HUDEP-2 (cell line): ENCODE measurements around the gene TECRL.
A peak's percentile ranks its signal among the peaks of the same experiment; 100 is the strongest.

Experiments
- DNase-seq, 76 experiments: peaks; one replicate each; lab custom pipeline; 2025; ENCODE audit not compliant: unreplicated experiment in 76 of 76; lab: John Stamatoyannopoulos, UW

The TECRL gene

DNA sequence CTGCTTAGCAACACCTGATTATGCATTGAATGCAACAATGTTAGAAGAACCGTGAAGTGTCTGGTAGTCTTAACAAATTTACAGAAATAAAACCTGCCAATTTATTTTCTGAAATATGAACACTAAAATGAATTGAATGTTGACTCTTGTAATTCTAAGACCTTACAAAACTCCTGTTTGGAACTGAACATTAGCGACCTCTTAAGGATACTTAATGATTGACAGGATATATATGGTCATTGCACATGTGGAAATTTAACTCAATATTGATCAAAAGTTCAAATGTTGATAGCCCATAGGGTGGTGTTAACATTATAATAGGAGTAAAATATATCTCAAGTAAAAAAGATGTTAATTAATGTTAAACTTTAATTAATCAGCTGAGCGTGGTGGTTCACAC lies 79.1 kb downstream of the TECRL start:
- no peak for DNase-seq

GRCh38 chr4:64327237-64327636 lies 82.0 kb downstream of the TECRL start:
- no peak for DNase-seq

- no peak for DNase-seq
Measured at GRCh38 chr4:64326507-64326906, 82.7 kb downstream of the TECRL start.

DNA sequence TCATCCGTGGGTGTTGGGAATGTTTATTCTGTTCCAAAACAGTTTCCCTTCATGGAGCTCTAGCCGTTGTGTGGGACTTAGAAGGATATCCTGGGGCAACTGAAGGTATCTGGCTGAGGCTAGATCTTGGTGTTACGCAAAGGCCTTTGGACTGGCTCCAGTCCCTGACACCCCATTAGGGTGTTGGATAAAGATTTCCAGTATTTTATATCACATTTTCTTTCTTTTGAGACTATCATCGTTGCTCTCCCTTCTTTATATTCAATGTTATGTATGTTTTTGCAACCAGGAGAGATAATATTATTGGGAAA lies 103.0 kb downstream of the TECRL start:
- no peak for DNase-seq

GRCh38 chr4:64305565-64306254 lies 103.5 kb downstream of the TECRL start:
- no peak for DNase-seq

GRCh38 chr4:64272432-64272831 lies 136.8 kb downstream of the TECRL start:
- no peak for DNase-seq

DNA sequence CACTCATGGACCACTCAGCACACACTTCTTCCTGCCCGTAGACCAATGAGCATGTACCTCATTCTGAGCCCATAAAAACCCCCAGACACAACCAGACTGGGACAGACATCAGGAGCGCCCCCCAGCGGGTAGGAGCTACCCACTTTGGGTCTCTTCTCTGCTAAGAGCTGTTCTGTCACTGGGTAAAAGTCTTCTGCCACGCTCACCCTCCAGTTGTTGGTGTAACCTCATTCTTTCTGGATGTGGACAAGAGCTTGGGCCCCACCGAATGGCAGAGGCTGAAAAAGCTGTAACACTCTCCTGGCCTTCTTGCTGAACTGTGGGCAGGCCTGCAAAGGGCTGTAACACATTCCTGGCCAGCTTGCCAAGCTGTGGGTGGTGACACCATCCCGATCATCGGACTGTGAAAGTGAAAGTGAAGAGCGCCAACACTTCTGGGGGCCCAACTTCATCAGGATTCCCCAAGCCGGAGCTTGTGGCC lies 137.6 kb downstream of the TECRL start:
- peak in 14 of 76 experiments; percentile 2 to 69 (median 38) for DNase-seq

DNA sequence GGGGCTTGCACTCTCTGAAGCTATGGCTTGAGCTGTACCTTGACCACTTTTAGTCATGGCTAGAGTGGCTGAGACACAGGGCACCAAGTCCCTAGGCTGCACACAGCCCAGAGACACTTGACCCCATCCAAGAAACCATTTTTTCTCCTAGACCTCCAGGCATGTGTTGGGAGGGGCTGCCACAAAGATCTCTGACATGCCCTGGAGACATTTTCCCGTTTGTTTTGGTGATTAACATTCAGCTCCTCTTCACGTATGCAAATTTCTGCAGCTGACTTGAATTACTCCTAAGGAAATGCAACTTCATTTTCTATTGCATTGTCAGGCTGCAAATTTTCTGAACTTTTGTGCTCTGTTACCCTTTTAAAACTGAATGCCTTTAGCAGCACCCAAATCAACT lies 142.6 kb downstream of the TECRL start:
- no peak for DNase-seq

DNA sequence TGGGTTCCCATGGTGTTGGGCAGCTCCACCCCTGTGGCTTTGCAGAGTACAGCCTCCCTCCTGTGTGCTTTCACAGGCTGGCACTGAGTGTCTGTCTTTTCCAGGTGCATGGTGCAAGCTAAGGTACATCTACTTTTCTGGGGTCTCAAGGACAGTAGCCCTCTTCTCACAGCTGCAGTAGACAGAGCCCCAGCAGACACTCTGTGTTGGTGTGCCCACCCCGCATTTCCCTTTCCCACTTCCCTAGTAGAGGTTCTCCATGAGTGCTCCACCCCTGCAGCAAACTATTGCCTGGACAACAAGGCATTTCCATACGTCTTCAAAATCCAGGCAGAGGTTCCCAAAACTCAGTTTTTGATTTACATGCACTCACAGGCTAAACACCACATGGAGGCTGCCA lies 143.0 kb downstream of the TECRL start:
- no peak for DNase-seq

DNA sequence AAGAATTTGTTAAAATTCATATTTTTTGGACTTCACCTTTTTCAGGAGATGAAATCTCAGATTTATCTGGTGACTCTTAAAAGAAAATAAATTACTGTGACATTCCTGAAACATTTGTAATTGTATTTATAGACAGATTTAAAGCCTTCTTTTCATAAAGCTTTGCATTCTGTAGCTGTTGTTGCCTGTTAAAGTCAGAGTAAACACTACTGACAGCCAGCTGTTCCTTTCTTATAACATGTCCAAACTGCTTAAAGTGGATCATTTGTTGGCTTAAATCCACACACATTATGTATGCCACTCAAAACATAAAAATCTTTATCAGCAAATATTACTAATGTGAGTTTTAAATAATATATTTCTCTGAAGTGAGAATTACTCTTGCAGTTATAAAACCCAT lies 157.5 kb downstream of the TECRL start:
- DNase-seq = no peak

DNA sequence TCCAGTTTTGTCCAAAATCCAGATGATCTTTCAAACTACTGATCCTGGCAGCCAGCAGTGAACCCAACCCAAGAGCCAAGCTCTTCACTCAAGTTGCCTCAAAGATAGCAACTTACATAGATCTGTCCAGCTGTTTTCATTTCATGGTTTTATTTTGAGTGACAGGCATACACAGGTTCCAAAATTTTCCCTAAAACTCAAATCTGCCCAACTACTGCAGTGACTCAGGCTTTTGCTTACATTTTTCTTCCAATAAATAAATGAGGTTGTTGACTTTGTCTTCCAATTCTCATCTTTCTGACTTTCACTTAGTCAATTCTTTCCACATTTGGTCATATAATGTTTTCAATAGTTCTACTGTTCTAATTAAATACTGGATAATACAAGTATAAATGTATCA lies 158.8 kb downstream of the TECRL start:
- no peak for DNase-seq

GRCh38 chr4:64250061-64250460 lies 159.2 kb downstream of the TECRL start:
- no peak for DNase-seq

- no peak for DNase-seq
Measured at GRCh38 chr4:64248186-64248585, 161.1 kb downstream of the TECRL start.

DNA sequence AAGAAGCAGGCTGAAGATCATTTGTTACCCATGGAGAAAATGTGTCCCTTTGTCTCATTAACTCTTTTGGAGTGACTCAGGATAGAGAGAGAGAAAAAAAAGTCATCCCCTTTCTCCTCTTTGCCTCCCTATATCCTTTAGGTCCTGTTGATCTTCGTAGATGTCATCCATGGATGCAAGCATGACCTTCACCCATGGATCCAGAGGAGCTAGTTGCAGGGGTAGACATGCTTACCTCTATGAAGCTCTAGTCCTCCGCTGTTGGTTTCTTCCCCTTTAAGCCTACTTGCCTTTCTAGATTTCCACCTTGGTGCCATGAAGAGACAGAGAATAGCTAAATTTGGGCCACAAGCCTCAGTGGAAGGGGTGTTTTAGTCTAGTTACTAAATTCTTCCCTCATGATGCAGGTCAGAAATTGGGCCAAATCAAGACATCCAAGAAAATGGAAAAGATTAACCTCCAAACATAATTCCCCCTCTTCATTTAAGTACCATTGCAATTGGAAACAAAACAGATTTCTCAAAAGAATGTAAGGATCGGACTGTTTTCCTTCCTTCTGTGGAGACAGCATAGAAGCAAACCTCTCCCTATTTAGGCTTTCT lies 178.4 kb downstream of the TECRL start:
- no peak for DNase-seq
